NCI-H187 treated with DMSO at 0.1 percent for 48 hours (cell line): ENCODE measurements around the gene HIPK3.
"Not testable (repeated sequence)": the region's sequence is repeated elsewhere in the genome, so short reads cannot be mapped to it uniquely, and the experiment has no call there.

Experiments used
- DNase-seq: peaks from one replicate; lab custom pipeline; 2025; lab: John Stamatoyannopoulos, UW

Gene HIPK3

GRCh38 chr11:33303541-33303940, 46.4 kb downstream of the HIPK3 start:
- no peak for DNase-seq

GRCh38 chr11:33306821-33307220, 49.6 kb downstream of the HIPK3 start:
- not testable (repeated sequence) for DNase-seq

GRCh38 chr11:33307984-33308383, 50.8 kb downstream of the HIPK3 start:
- DNase-seq, result no peak

GRCh38 chr11:33309118-33309517, 51.9 kb downstream of the HIPK3 start:
- DNase-seq, result no peak

- no peak for DNase-seq
Measured at GRCh38 chr11:33310720-33311500, 53.7 kb downstream of the HIPK3 start.

- DNase-seq, result no peak
Measured at GRCh38 chr11:33311680-33312079, 54.5 kb downstream of the HIPK3 start.

- DNase-seq, result no peak
Measured at GRCh38 chr11:33315822-33316221, 58.6 kb downstream of the HIPK3 start.

GRCh38 chr11:33317662-33318061, 60.5 kb downstream of the HIPK3 start:
- no peak for DNase-seq

- no peak for DNase-seq
Measured at GRCh38 chr11:33320016-33320813, 63.0 kb downstream of the HIPK3 start.

- DNase-seq, result no peak
Measured at GRCh38 chr11:33320814-33321330, 63.7 kb downstream of the HIPK3 start.

- no peak for DNase-seq
Measured at GRCh38 chr11:33321422-33321821, 64.2 kb downstream of the HIPK3 start.

GRCh38 chr11:33323421-33323820, 66.2 kb downstream of the HIPK3 start:
- no peak for DNase-seq

- no peak for DNase-seq
Measured at GRCh38 chr11:33324302-33324985, 67.3 kb downstream of the HIPK3 start.

GRCh38 chr11:33325451-33325850, 68.3 kb downstream of the HIPK3 start:
- no peak for DNase-seq

- no peak for DNase-seq
Measured at GRCh38 chr11:33329705-33330329, 72.6 kb downstream of the HIPK3 start.

GRCh38 chr11:33333816-33334215, 76.6 kb downstream of the HIPK3 start:
- no peak for DNase-seq

GRCh38 chr11:33334627-33335026, 77.4 kb downstream of the HIPK3 start:
- DNase-seq, result no peak

- DNase-seq, result no peak
Measured at GRCh38 chr11:33339247-33339646, 82.1 kb downstream of the HIPK3 start.

GRCh38 chr11:33344611-33345010, 87.4 kb downstream of the HIPK3 start:
- DNase-seq, result no peak

- DNase-seq, result no peak
Measured at GRCh38 chr11:33347490-33348125, 90.4 kb downstream of the HIPK3 start.

GRCh38 chr11:33350287-33350686, 93.1 kb downstream of the HIPK3 start:
- DNase-seq, result no peak
